ENCODE data around the gene MMP1.

Gene MMP1

DNA sequence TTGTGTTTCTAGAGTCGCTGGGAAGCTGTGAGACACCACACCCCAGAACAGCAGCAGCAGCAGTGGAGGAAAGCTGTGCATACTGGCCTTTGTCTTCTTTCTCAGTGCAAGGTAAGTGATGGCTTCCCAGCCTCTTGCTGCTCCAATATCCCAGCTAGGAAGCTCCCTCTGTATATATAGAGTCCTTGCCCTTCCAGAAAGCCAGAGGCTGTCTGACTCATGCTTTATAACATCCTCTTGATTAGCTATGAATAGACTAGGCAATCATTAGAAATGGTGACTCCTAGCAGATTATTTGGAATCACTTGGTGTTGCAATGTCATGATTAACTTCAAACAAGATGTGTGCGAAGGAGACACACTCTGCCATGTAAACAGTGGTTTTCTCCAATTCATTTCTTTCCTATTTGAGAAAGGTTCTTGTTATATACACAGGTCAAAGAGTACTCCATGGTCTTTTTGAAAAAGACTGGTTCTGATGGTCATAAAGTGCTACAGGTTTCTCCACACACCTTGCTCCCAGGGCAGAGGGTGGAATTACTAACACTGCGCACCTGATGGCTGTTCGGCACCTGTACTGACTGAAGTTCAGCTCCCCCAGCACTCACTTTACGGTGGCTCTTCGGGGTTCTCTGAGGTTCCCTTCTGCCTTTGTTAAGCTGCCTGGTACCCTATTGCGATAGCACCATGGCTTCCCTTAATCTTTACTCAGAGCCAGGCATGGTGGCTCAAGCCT is at the start of gene MMP1:
MMP1 (minus strand) TSS at position 149 of the 735 bp plus-strand sequence; CDS start at position 81, 68 bp downstream.
- Mint-ChIP-seq H3K36me3 (no peaks in the 10 kb centered on the region), H3K4me3 (no peak within 1 kb of the TSS), H3K27me3 (no peaks in the 10 kb centered on the region), H3K4me1 (ENCODE audit: low read depth) (no peaks in the 10 kb centered on the region), H3K27ac (no peak within 1 kb of the TSS), H3K9me3 (ENCODE audit: low read depth) (no peaks in the 10 kb centered on the region)

- Mint-ChIP-seq H3K4me3 (no peak overlapping the region), H3K4me1 (ENCODE audit: low read depth) (no peaks in the 10 kb centered on the region), H3K9me3 (ENCODE audit: low read depth) (no peaks in the 10 kb centered on the region), H3K36me3 (no peaks in the 10 kb centered on the region), H3K27me3 (peaks cover 13% of the 10 kb centered on the region), H3K27ac (no peak overlapping the region)
These were observed 48.3 kb upstream of the MMP1 start for GRCh38 chr11:102846292-102846691.

GRCh38 chr11:102843489-102843888 is 45.5 kb upstream of the MMP1 start, which contains the start of gene MMP3:
MMP3 (minus strand) TSS chr11:102843609; CDS start chr11:102843546, 63 bp downstream.
- Mint-ChIP-seq H3K36me3 (no peaks in the 10 kb centered on the region), H3K27ac (no peak within 1 kb of the TSS), H3K9me3 (ENCODE audit: low read depth) (no peaks in the 10 kb centered on the region), H3K4me3 (no peak within 1 kb of the TSS), H3K27me3 (peaks cover 8% of the 10 kb centered on the region), H3K4me1 (ENCODE audit: low read depth) (no peaks in the 10 kb centered on the region)

DNA sequence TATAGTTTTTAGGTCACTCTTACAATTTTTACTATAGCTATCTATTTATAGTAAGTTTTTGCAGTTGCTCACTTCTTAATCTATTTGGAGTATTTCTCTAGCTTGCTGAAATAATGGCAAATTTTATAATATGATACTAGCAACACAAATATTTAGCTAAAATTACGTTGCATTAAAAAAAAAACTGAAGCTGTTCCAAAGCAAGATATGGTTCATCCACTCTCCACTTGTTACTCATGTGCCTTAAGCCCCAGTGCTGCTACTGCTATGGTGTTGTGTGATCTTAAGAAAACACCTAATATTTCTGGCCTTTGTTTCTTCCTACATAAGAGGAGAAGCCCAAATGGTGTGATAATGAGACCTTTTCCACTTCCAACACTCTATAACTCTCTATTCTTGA is 45.0 kb upstream of the MMP1 start:
- Mint-ChIP-seq H3K9me3 (ENCODE audit: low read depth) (no peaks in the 10 kb centered on the region), H3K27ac (no peak overlapping the region), H3K4me3 (no peak overlapping the region), H3K36me3 (no peaks in the 10 kb centered on the region), H3K27me3 (peaks cover 8% of the 10 kb centered on the region), H3K4me1 (ENCODE audit: low read depth) (no peaks in the 10 kb centered on the region)

GRCh38 chr11:102840018-102840417 is 42.1 kb upstream of the MMP1 start:
- no peak overlapping the region for H3K4me3 Mint-ChIP-seq
- H3K4me1 Mint-ChIP-seq (ENCODE audit: low read depth) = no peaks in the 10 kb centered on the region
- no peak overlapping the region for H3K27ac Mint-ChIP-seq
- H3K36me3 Mint-ChIP-seq = no peaks in the 10 kb centered on the region
- H3K27me3 Mint-ChIP-seq = peaks cover 5% of the 10 kb centered on the region
- no peaks in the 10 kb centered on the region for H3K9me3 Mint-ChIP-seq (ENCODE audit: low read depth)

DNA sequence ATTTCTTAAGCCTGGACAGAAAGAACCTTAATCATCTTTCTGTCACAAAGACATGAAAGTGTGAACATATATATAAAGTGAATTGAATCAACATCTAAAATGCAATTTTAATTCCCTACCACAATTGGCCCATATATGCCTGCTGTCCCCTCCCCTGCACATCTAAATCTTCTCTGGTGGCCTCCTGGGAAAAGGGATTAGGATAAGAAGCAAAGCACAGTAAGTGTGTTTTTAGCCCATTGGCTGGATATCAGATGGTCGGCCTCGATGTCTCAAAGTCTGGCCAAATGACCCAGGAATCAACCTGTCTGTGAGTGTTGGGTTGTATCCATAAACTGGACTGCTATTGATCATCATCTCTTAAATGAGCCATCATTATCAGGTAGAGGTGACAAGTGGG is 39.7 kb upstream of the MMP1 start:
- no peak overlapping the region for H3K4me3 Mint-ChIP-seq
- H3K9me3 Mint-ChIP-seq (ENCODE audit: low read depth) = no peaks in the 10 kb centered on the region
- H3K27me3 Mint-ChIP-seq = peaks cover 3% of the 10 kb centered on the region
- no peak overlapping the region for H3K27ac Mint-ChIP-seq
- no peaks in the 10 kb centered on the region for H3K36me3 Mint-ChIP-seq
- H3K4me1 Mint-ChIP-seq (ENCODE audit: low read depth) = no peaks in the 10 kb centered on the region

DNA sequence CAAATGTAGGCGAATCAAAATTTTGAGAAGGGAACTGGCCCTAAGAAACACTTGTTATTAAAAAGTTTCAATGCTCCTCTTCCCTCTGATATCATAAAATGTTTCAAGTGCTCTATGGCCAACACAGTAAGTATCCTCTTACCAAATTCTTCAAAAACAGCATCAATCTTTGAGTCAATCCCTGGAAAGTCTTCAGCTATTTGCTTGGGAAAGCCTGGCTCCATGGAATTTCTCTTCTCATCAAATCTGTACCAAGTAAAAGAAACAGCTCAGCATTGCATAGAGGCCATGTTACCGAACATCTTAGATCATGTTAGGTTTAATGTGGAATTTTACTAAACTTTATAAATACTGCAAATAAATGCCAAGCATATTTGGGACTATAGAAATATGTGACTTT is 39.2 kb upstream of the MMP1 start:
- Mint-ChIP-seq H3K4me3 (no peak overlapping the region), H3K27ac (no peak overlapping the region), H3K36me3 (no peaks in the 10 kb centered on the region), H3K4me1 (ENCODE audit: low read depth) (no peaks in the 10 kb centered on the region), H3K9me3 (ENCODE audit: low read depth) (no peaks in the 10 kb centered on the region), H3K27me3 (peaks cover 3% of the 10 kb centered on the region)

- Mint-ChIP-seq H3K9me3 (ENCODE audit: low read depth) (no peaks in the 10 kb centered on the region), H3K36me3 (no peaks in the 10 kb centered on the region), H3K4me1 (ENCODE audit: low read depth) (no peaks in the 10 kb centered on the region), H3K27ac (no peak overlapping the region), H3K4me3 (no peak overlapping the region), H3K27me3 (peaks cover 9% of the 10 kb centered on the region)
These were observed 38.4 kb upstream of the MMP1 start for GRCh38 chr11:102836290-102836875.

- no peaks in the 10 kb centered on the region for H3K4me1 Mint-ChIP-seq (ENCODE audit: low read depth)
- no peak overlapping the region for H3K27ac Mint-ChIP-seq
- peaks cover 19% of the 10 kb centered on the region for H3K27me3 Mint-ChIP-seq
- no peaks in the 10 kb centered on the region for H3K36me3 Mint-ChIP-seq
- no peaks in the 10 kb centered on the region for H3K9me3 Mint-ChIP-seq (ENCODE audit: low read depth)
- H3K4me3 Mint-ChIP-seq = no peak overlapping the region
These were observed 35.8 kb upstream of the MMP1 start for GRCh38 chr11:102833731-102834130.

- H3K27ac Mint-ChIP-seq = no peak overlapping the region
- peaks cover 19% of the 10 kb centered on the region for H3K27me3 Mint-ChIP-seq
- H3K9me3 Mint-ChIP-seq (ENCODE audit: low read depth) = no peaks in the 10 kb centered on the region
- H3K4me3 Mint-ChIP-seq = no peak overlapping the region
- no peaks in the 10 kb centered on the region for H3K36me3 Mint-ChIP-seq
- no peaks in the 10 kb centered on the region for H3K4me1 Mint-ChIP-seq (ENCODE audit: low read depth)
These were observed 34.7 kb upstream of the MMP1 start for GRCh38 chr11:102832612-102833011.

DNA sequence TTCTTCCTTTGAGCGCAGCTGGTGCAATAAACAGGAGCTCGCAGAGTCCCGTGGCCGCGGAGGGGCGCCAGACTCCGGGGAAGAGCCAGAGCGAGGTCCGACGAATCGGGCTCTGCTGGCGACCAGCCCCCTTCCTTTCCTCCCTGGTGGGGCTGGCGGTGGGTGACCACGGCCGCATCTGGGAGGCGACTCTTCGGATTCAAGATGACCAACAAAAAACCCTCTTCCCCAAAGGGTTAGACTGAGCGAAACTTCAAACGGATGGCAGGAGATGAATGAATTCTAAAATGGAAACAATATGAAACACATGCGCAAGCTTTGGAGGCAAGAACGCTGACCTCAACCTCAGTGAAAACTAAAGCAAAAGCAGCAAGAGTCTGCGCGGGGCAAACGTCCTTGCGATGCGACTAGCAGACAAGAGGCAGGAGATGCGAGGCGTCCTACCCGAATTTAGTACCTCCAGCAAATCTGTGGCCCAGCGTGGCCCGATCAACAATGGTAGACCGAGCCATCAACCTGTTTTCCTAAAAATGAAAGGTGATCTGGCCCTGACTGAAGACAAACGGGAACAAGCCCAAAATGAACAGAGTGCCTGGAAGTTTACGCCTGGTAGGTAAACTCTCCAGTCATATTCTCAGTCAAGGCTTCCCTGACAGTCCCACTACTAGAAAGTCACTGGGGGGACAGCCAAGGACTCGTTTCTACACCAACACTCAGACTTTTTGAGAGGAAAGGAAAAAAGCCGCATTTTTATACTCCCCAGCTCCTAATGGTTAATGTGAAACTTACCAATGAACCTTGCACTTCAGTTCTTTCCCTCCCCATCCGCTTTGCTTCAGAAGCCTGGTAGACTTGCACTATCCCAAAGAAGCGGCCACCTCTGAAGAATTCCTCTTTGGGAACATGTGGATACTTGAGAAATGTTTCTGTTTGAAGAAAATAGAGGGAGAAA is 33.8 kb upstream of the MMP1 start:
- Mint-ChIP-seq H3K27ac (no peak overlapping the region), H3K4me3 (no peak overlapping the region), H3K36me3 (peaks cover 3% of the 10 kb centered on the region), H3K9me3 (ENCODE audit: low read depth) (no peaks in the 10 kb centered on the region), H3K27me3 (peaks cover 25% of the 10 kb centered on the region), H3K4me1 (ENCODE audit: low read depth) (no peaks in the 10 kb centered on the region)

GRCh38 chr11:102831128-102831488 is 33.1 kb upstream of the MMP1 start:
- H3K9me3 Mint-ChIP-seq (ENCODE audit: low read depth) = no peaks in the 10 kb centered on the region
- H3K4me3 Mint-ChIP-seq = no peak overlapping the region
- no peaks in the 10 kb centered on the region for H3K4me1 Mint-ChIP-seq (ENCODE audit: low read depth)
- peaks cover 28% of the 10 kb centered on the region for H3K27me3 Mint-ChIP-seq
- H3K36me3 Mint-ChIP-seq = peaks cover 3% of the 10 kb centered on the region
- no peak overlapping the region for H3K27ac Mint-ChIP-seq

DNA sequence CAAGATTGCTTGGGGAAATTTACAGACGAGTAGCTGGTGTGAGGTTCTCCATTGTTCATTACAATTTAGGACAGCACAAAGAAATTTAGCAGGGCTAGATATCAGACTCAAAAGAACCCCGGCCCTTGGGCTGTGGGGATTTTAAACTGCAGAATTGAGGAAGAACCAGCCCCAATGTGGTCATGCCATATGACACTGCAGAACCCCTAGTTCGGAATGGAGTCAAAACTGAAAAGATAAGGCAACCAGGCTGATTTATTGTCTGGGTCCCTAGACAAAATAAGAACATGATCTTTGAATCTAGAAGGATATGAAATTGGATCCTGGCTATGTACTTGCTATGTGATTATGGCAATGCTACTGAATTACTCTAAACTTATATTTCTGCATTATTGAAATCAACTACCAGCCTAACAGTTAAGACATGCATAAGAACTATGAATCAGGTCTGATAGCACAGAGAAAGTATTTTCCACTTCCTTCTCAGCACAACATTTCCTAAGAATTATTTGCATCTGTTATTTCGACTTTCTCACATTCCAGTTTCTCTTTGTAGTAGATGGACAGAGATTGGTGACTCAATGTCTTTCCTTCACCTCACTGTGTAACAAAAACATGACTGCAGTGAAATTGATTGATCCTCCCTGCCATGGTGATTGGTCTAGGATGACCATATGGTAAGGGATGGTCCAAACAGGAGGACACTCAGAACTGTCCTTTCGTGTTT is 32.2 kb upstream of the MMP1 start:
- peaks cover 3% of the 10 kb centered on the region for H3K36me3 Mint-ChIP-seq
- H3K9me3 Mint-ChIP-seq (ENCODE audit: low read depth) = peaks cover 3% of the 10 kb centered on the region
- H3K4me1 Mint-ChIP-seq (ENCODE audit: low read depth) = no peaks in the 10 kb centered on the region
- H3K27me3 Mint-ChIP-seq = peaks cover 31% of the 10 kb centered on the region
- no peak overlapping the region for H3K4me3 Mint-ChIP-seq
- H3K27ac Mint-ChIP-seq = no peak overlapping the region

GRCh38 chr11:102829316-102830000 is 31.5 kb upstream of the MMP1 start:
- H3K4me1 Mint-ChIP-seq (ENCODE audit: low read depth) = no peaks in the 10 kb centered on the region
- peaks cover 3% of the 10 kb centered on the region for H3K36me3 Mint-ChIP-seq
- H3K9me3 Mint-ChIP-seq (ENCODE audit: low read depth) = peaks cover 3% of the 10 kb centered on the region
- peaks cover 31% of the 10 kb centered on the region for H3K27me3 Mint-ChIP-seq
- H3K4me3 Mint-ChIP-seq = no peak overlapping the region
- H3K27ac Mint-ChIP-seq = no peak overlapping the region

Data from activated naive CD8-positive, alpha-beta T cell (primary cell).